Measurements from ENCODE around the gene C1orf87. TPM values are rescaled to one million over a fixed set of nuclear protein-coding genes. Genes with fewer than 3 reads are reported as not detected.

The C1orf87 gene
- total and polyA plus RNA-seq, 5 donors, result not detected

- DNase-seq, result no peak
- Histone ChIP-seq H3K27ac (ENCODE audit: low read length) (no peak overlapping the region), H3K4me3 (ENCODE audit: low read length) (no peak overlapping the region), H3K4me1 (ENCODE audit: control insufficient read depth, insufficient read depth, low read length) (no peaks in the 10 kb centered on the region), H3K9me3 (ENCODE audit: control insufficient read depth, low read length) (no peaks in the 10 kb centered on the region), H3K27me3 (ENCODE audit: control insufficient read depth, insufficient read depth) (no peaks in the 10 kb centered on the region)
- ATAC-seq, result no peak
- intact Hi-C loops (cut with DNase I), result no loop called here
Measured at GRCh38 chr1:60055336-60055735, 18.2 kb downstream of the C1orf87 start.

GRCh38 chr1:60054374-60054773 lies 19.2 kb downstream of the C1orf87 start:
- intact Hi-C loops (cut with DNase I), result no loop called here
- no peaks in the 10 kb centered on the region for H3K27me3 ChIP-seq (ENCODE audit: control insufficient read depth, insufficient read depth)
- H3K4me1 ChIP-seq (ENCODE audit: control insufficient read depth, insufficient read depth, low read length), result no peaks in the 10 kb centered on the region
- DNase-seq (no peak), ATAC-seq (no peak)
- no peak overlapping the region for H3K27ac ChIP-seq (ENCODE audit: low read length)
- H3K4me3 ChIP-seq (ENCODE audit: low read length), result no peak overlapping the region
- no peaks in the 10 kb centered on the region for H3K9me3 ChIP-seq (ENCODE audit: control insufficient read depth, low read length)

- Histone ChIP-seq H3K4me3 (ENCODE audit: low read length) (no peak overlapping the region), H3K27ac (ENCODE audit: low read length) (no peak overlapping the region), H3K4me1 (ENCODE audit: control insufficient read depth, insufficient read depth, low read length) (no peaks in the 10 kb centered on the region), H3K9me3 (ENCODE audit: control insufficient read depth, low read length) (no peaks in the 10 kb centered on the region), H3K27me3 (ENCODE audit: control insufficient read depth, insufficient read depth) (no peaks in the 10 kb centered on the region)
- DNase-seq (no peak), ATAC-seq (no peak)
- intact Hi-C loops (cut with DNase I), result no loop called here
- WGBS, result 58% methylated on average over 9 of the region's 9 CpGs
Measured at GRCh38 chr1:60052601-60053000, 21.0 kb downstream of the C1orf87 start.

- no peaks in the 10 kb centered on the region for H3K27me3 ChIP-seq (ENCODE audit: control insufficient read depth, insufficient read depth)
- WGBS, result 83% methylated on average over 1 of the region's 1 CpG
- H3K27ac ChIP-seq (ENCODE audit: low read length), result no peak overlapping the region
- no peak for ATAC-seq
- H3K4me3 ChIP-seq (ENCODE audit: low read length), result no peak overlapping the region
- H3K9me3 ChIP-seq (ENCODE audit: control insufficient read depth, low read length), result no peaks in the 10 kb centered on the region
- DNase-seq, result no peak
- no peaks in the 10 kb centered on the region for H3K4me1 ChIP-seq (ENCODE audit: control insufficient read depth, insufficient read depth, low read length)
- intact Hi-C loops (cut with DNase I), result no loop called here
Measured at GRCh38 chr1:60051191-60051590, 22.4 kb downstream of the C1orf87 start.

GRCh38 chr1:60049188-60049587 lies 24.4 kb downstream of the C1orf87 start:
- Histone ChIP-seq H3K27me3 (ENCODE audit: control insufficient read depth, insufficient read depth) (no peaks in the 10 kb centered on the region), H3K4me3 (ENCODE audit: low read length) (no peak overlapping the region), H3K27ac (ENCODE audit: low read length) (no peak overlapping the region), H3K4me1 (ENCODE audit: control insufficient read depth, insufficient read depth, low read length) (no peaks in the 10 kb centered on the region), H3K9me3 (ENCODE audit: control insufficient read depth, low read length) (no peaks in the 10 kb centered on the region)
- ATAC-seq, result no peak
- DNase-seq, result no peak
- intact Hi-C loops (cut with DNase I), result no loop called here

- no peaks in the 10 kb centered on the region for H3K9me3 ChIP-seq (ENCODE audit: control insufficient read depth, low read length)
- DNase-seq (no peak), ATAC-seq (no peak)
- H3K27ac ChIP-seq (ENCODE audit: low read length), result no peak overlapping the region
- no peaks in the 10 kb centered on the region for H3K4me1 ChIP-seq (ENCODE audit: control insufficient read depth, insufficient read depth, low read length)
- intact Hi-C loops (cut with DNase I), result no loop called here
- no peak overlapping the region for H3K4me3 ChIP-seq (ENCODE audit: low read length)
- no peaks in the 10 kb centered on the region for H3K27me3 ChIP-seq (ENCODE audit: control insufficient read depth, insufficient read depth)
Measured at GRCh38 chr1:60044881-60045280, 28.7 kb downstream of the C1orf87 start.

- intact Hi-C loops (cut with DNase I), result no loop called here
- no peaks in the 10 kb centered on the region for H3K9me3 ChIP-seq (ENCODE audit: control insufficient read depth, low read length)
- no peak overlapping the region for H3K4me3 ChIP-seq (ENCODE audit: low read length)
- no peak overlapping the region for H3K27ac ChIP-seq (ENCODE audit: low read length)
- H3K27me3 ChIP-seq (ENCODE audit: control insufficient read depth, insufficient read depth), result no peaks in the 10 kb centered on the region
- H3K4me1 ChIP-seq (ENCODE audit: control insufficient read depth, insufficient read depth, low read length), result peaks cover 2% of the 10 kb centered on the region
- 58% methylated on average over 2 of the region's 2 CpGs for WGBS
- no peak for DNase-seq
- no peak for ATAC-seq
Measured at GRCh38 chr1:60041783-60042182, 31.8 kb downstream of the C1orf87 start.

GRCh38 chr1:60037669-60038068 lies 35.9 kb downstream of the C1orf87 start:
- ATAC-seq, result no peak
- no peaks in the 10 kb centered on the region for H3K27me3 ChIP-seq (ENCODE audit: control insufficient read depth, insufficient read depth)
- no peaks in the 10 kb centered on the region for H3K9me3 ChIP-seq (ENCODE audit: control insufficient read depth, low read length)
- intact Hi-C loops (cut with DNase I), result no loop called here
- peaks cover 2% of the 10 kb centered on the region for H3K4me1 ChIP-seq (ENCODE audit: control insufficient read depth, insufficient read depth, low read length)
- no peak overlapping the region for H3K27ac ChIP-seq (ENCODE audit: low read length)
- WGBS, result 94% methylated on average over 1 of the region's 1 CpG
- no peak for DNase-seq
- no peak overlapping the region for H3K4me3 ChIP-seq (ENCODE audit: low read length)

GRCh38 chr1:60036856-60037460 lies 36.6 kb downstream of the C1orf87 start:
- ATAC-seq, result peak in 1 of 2 donors; percentile 55

GRCh38 chr1:60035921-60036320 lies 37.6 kb downstream of the C1orf87 start:
- 61% methylated on average over 2 of the region's 2 CpGs for WGBS
- ATAC-seq, result no peak
- peaks cover 2% of the 10 kb centered on the region for H3K4me1 ChIP-seq (ENCODE audit: control insufficient read depth, insufficient read depth, low read length)
- H3K4me3 ChIP-seq (ENCODE audit: low read length), result no peak overlapping the region
- no peak for DNase-seq
- H3K27me3 ChIP-seq (ENCODE audit: control insufficient read depth, insufficient read depth), result no peaks in the 10 kb centered on the region
- no peaks in the 10 kb centered on the region for H3K9me3 ChIP-seq (ENCODE audit: control insufficient read depth, low read length)
- intact Hi-C loops (cut with DNase I), result no loop called here
- H3K27ac ChIP-seq (ENCODE audit: low read length), result no peak overlapping the region

More at GRCh38 chr1:60036856-60037460, 36.6 kb downstream of the C1orf87 start:
- no peaks in the 10 kb centered on the region for H3K9me3 ChIP-seq (ENCODE audit: control insufficient read depth, low read length)
- 65% methylated on average over 6 of the region's 6 CpGs for WGBS
- intact Hi-C loops (cut with DNase I), result no loop called here
- peaks cover 2% of the 10 kb centered on the region for H3K4me1 ChIP-seq (ENCODE audit: control insufficient read depth, insufficient read depth, low read length)
- no peaks in the 10 kb centered on the region for H3K27me3 ChIP-seq (ENCODE audit: control insufficient read depth, insufficient read depth)
- H3K27ac ChIP-seq (ENCODE audit: low read length), result no peak overlapping the region
- DNase-seq, result no peak
- no peak overlapping the region for H3K4me3 ChIP-seq (ENCODE audit: low read length)

GRCh38 chr1:60034999-60035398 lies 38.6 kb downstream of the C1orf87 start:
- WGBS, result 79% methylated on average over 2 of the region's 2 CpGs
- H3K4me1 ChIP-seq (ENCODE audit: control insufficient read depth, insufficient read depth, low read length), result peaks cover 2% of the 10 kb centered on the region
- no peaks in the 10 kb centered on the region for H3K27me3 ChIP-seq (ENCODE audit: control insufficient read depth, insufficient read depth)
- no peaks in the 10 kb centered on the region for H3K9me3 ChIP-seq (ENCODE audit: control insufficient read depth, low read length)
- ATAC-seq, result no peak
- DNase-seq, result no peak
- H3K4me3 ChIP-seq (ENCODE audit: low read length), result no peak overlapping the region
- H3K27ac ChIP-seq (ENCODE audit: low read length), result no peak overlapping the region
- intact Hi-C loops (cut with DNase I), result no loop called here

- Histone ChIP-seq H3K4me3 (ENCODE audit: low read length) (no peak overlapping the region), H3K27ac (ENCODE audit: low read length) (no peak overlapping the region), H3K4me1 (ENCODE audit: control insufficient read depth, insufficient read depth, low read length) (peaks cover 2% of the 10 kb centered on the region), H3K9me3 (ENCODE audit: control insufficient read depth, low read length) (no peaks in the 10 kb centered on the region), H3K27me3 (ENCODE audit: control insufficient read depth, insufficient read depth) (no peaks in the 10 kb centered on the region)
- 95% methylated on average over 1 of the region's 1 CpG for WGBS
- DNase-seq, result no peak
- intact Hi-C loops (cut with DNase I), result no loop called here
- ATAC-seq, result no peak
Measured at GRCh38 chr1:60033066-60033465, 40.5 kb downstream of the C1orf87 start.

Measured in right cardiac atrium (tissue), 5 donors.